Suprapubic skin (tissue), 4 donors: ENCODE data around the gene UGGT2.
"Not testable (repeated sequence)": the region's sequence is repeated elsewhere in the genome, so short reads cannot be mapped to it uniquely, and the experiment has no call there.

Source experiments
- CTCF ChIP-seq, 2 donors: fragments of 200-600 bp in 1 of 2; fragments of 450-650 bp in 1 of 2; sonication (generic) in 1 of 2; IDR thresholded peaks; one replicate each; pipeline ENCODE4 v1.5.1; 2016 to 2019; ENCODE audit warnings: antibody characterized with exemption in 2 of 2, mild to moderate bottlenecking in 1 of 2, moderate library complexity in 1 of 2
- EP300 ChIP-seq: sonication (generic); formaldehyde crosslinking; IDR thresholded peaks from one replicate; pipeline ENCODE4 v1.6.1; 2017; ENCODE audit warnings: antibody characterized with exemption
- POLR2AphosphoS5 ChIP-seq, 3 donors: sonication (generic); formaldehyde crosslinking; IDR thresholded peaks; one replicate each; pipeline ENCODE4 v1.6.1; 2017; ENCODE audit warnings: antibody characterized with exemption in 3 of 3

DNA sequence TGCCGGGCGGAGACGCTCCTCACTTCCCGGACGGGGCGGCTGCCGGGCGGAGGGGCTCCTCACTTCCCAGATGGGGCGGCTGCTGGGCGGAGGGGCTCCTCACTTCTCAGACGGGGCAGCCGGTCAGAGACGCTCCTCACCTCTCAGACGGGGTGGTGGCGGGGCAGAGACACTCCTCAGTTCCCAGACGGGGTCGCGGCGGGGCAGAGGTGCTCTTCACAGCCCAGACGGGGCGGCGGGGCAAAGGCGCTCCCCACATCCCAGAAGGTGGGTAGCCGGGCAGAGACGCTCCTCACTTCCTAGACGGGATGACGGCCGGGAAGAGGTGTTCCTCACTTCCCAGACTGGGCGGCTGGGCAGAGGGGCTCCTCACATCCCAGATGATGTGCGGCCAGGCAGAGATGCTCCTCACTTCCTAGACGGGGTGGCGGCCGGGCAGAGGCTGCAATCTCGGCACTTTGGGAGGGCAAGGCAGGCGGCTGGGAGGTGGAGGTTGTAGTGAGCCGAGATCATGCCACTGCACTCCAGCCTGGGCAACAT lies 124.8 kb downstream of the UGGT2 start:
- TF ChIP-seq CTCF (IDR thresholded peaks at IDR 0.05); POLR2AphosphoS5 (IDR thresholded peaks at IDR 0.05); EP300: not testable (repeated sequence)
